GM18508 (cell line): ENCODE measurements around the gene ADAMTS4.
A peak's percentile ranks its signal among the peaks of the same experiment; 100 is the strongest.

ENCODE experiments used
- ATAC-seq: cut with Tn5 transposase; IDR thresholded peaks from one replicate; pipeline ENCODE4 v1.9.1; 2021; ENCODE audit warnings: moderate number of reproducible peaks; ENCODE audit not compliant: insufficient read depth, unreplicated experiment

The ADAMTS4 gene

DNA sequence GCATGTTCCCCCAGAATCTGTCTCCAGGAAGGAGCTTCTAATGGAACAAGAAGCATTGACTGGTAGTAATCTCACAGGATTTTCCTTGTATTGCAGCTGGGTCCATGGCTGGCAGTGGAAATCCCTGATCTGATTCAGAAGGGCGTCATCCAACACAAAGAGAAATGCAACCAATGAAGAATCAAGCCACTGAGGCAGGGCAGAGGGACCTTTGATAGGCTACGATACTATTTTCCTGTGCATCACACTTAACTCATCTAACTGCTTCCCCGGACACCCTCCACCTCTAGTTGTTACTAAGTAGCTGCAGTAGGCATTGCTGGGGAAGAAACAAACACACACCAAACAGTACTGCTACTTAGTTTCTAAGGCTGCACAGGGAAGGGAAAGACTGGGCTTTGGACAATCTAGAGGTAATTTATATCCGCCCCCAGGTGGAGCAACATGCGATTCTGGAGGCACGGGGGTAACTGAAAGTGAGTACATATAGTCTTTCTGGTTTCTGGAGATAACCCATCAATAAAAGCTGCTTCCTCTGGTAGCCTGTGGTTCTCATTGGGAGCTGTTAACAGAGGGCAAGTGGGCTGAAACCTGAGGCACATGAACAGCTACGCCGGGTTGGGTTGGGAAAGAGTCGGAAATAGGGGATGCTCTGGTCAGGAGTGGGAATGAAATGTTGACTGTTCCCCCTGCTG lies 40.4 kb downstream of the ADAMTS4 start:
- no peak for ATAC-seq

DNA sequence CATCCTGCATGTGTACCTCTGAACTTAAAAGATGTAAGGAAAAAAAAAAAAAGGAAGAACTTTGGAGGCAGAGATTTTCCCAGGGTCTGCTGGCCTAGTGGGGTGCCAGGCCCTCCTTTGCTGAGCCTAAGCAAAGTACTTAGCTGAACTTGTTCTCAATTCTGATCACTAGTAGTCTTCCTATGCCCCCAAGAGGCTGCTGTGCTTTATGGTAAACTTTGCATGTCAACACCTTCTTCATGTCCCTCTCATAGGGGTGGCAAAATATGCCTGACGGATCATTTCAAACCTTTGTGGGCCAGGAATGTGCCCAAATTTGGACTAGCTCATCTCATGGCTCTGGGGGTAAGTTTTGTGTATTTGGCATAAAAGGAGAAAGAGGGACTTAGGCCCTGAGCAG lies 41.0 kb downstream of the ADAMTS4 start:
- ATAC-seq = no peak

DNA sequence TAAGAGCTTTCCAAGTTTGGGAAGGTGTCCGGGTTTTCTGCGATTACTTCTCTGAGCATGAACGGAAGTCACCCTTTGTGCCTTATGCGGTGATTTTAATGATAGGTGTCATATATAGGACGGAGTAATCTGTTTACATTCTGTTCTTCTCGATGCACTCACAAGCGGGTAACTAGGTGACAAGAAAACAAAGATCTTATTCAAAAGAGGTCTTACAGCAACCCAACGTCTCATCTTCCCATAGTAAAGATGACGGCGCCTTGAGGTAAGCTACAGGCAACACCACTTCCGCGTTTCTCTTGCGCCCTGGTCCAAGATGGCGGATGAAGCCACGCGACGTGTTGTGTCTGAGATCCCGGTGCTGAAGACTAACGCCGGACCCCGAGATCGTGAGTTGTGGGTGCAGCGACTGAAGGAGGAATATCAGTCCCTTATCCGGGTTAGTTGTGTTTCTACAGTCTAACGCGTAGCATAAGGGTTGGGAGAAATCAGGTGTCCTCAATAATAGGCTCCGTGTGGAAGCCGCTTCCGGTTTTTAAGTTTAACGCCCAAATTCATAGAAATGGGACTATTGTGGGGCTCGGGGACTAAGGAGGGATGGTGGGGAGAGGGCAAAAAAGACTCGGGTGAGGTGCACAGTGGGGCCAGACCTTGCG lies 45.0 kb downstream of the ADAMTS4 start, which contains the start of gene UFC1:
Gene UFC1 (plus strand): TSS at position 297 of the 656 bp plus-strand sequence. CDS start 20 bp downstream, at position 317.
- ATAC-seq = peak; percentile 51

DNA sequence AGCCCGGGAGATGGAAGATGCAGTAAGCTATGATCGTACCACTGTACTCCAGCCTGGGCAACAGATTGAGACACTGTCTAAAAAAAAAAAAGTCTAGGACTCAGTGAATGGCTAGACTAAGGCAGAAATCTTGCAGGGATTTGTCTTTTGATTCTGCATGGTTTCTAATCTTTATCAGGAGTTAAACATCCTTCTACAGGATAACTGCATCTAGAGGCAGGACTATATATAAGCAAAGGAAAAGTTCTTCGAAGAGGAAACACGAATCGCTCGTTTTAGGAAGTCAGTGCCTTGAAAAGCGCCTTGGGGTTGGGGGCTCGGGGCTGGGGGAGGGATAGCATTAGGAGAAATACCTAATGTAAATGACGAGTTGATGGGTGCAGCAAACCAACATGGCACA lies 45.7 kb downstream of the ADAMTS4 start:
- ATAC-seq = no peak

DNA sequence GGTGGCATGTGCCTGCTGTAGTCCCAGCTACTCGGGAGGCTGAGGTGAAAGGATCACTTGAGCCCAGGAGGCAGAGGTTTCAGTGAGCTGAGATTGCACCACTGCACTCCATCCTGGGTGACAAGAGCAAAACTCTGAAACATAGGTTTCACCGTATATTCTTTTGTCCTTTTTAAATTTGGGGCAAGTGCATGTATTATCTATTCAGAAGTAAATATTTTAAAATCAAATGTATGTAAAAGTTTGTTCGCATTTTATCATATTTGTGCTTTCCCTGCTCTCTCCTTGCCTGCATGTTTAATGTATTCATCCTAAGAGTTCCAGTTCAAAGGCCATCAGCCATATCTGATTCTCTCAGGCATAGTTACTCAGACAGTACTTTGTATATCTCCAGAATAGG lies 53.0 kb downstream of the ADAMTS4 start:
- no peak for ATAC-seq

DNA sequence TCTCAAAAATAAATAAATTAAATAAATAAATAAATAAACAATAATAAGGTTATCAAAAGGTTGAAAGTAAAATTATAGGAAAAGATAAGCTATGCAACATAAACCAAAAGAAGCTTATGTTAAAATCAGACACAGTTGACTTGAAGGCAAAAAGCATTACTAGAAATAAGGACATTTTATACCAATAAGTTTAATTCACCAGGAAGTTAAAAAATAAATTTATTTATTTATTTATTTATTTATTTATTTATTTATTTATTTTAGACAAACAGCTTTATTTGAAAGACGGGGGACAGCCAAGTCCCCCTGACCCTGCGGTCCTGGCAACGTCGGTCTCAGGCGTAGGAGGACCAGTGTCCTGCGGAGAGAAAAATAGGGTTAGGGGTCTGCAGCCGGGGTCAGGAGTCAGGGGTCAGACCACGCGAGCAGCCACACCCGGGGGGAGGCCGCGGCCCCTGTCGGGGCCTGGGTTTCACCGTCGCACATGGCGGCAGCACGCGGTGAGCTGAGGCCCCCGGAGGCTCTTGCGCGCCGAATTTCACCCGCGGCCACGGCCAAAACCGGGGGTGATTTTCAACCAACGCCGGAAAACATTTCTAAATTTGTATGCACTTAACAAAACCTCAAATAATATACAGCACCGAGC lies 58.0 kb downstream of the ADAMTS4 start:
- ATAC-seq = no peak

DNA sequence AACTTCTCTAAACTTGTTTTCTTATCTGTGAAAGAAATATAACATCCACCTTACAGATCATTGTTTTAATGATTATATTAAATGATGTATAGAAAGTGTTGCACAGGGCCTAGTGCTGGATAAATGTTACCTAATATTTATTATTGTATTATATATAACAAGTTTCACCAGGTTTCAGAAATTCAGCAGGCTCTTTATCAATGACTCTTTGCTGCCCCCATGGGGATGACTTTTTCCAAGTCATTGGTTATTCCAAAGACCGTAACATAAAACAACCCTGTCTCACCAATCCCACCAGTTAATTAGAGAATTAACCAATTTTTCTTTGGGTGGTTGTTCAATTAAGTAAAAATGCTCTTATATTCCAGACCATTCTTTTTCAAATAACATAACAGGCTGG lies 59.1 kb downstream of the ADAMTS4 start:
- no peak for ATAC-seq

DNA sequence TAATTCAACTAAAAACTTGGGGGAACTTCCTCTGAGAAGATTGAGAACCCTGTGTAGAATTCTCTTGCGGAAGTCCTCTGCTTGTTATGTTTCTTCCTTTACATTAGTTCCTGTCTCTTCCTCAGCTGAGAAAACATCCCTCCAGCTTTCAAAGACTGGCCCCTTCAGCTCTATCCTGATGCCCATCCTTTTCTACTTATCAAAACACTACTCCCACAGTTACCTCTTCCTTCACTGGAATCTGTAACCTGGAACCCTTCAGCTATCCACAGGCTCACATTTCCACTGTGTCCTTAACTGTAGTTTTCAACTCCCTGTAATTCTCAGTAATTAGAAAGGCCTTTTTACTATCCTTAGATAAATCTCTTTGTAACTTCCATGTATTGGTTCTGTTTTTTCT lies 60.4 kb downstream of the ADAMTS4 start:
- no peak for ATAC-seq

DNA sequence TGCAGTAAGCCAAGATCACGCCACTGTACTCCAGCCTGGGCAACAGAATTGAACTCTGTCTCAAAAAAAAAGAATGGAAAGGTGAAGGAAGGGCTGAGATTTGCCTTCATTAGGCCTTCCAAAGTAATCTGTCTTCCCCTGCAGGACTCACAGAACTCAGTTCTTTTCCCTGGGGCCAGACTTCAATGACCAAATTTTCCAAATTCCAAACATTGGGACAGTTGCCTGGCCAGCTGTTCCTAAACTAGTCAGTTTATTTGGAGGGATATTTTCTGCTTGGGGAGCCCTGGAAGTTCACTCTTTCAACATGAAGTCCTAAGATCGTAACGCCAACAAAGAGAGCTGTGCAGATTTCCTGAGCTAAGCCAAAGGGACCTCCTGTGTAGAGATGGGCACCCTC lies 61.0 kb downstream of the ADAMTS4 start:
- ATAC-seq = no peak
